H9 (cell line): ENCODE data around the gene BIRC7. TPM values are rescaled to one million over a fixed set of nuclear protein-coding genes. Genes with fewer than 3 reads are reported as not detected.

ENCODE experiments used
- DNase-seq: peaks from one replicate; pipeline ENCODE4 v3.0.0-alpha.2; 2017
- H2AFZ ChIP-seq: one replicate; pipeline ENCODE4 v1.6.1; 2013; ENCODE audit warnings: mild to moderate bottlenecking, low read length, control low read depth, moderate library complexity
- H2AK5ac ChIP-seq: 2 replicates; pipeline ENCODE4 v1.6.1; 2013; ENCODE audit warnings: low read length, control low read depth, mixed read lengths; ENCODE audit not compliant: insufficient read length
- H2BK120ac ChIP-seq: one replicate; pipeline ENCODE4 v1.6.1; 2013; ENCODE audit warnings: low read depth, mild to moderate bottlenecking, low read length, control low read depth, inconsistent platforms; ENCODE audit not compliant: poor library complexity, severe bottlenecking
- H2BK12ac ChIP-seq: 2 replicates; pipeline ENCODE4 v1.6.1; 2013; ENCODE audit warnings: low read length, control low read depth, mixed read lengths, low read depth; ENCODE audit not compliant: insufficient read length
- H2BK15ac ChIP-seq: 2 replicates; pipeline ENCODE4 v1.6.1; 2013; ENCODE audit warnings: low read depth, low read length, control low read depth
- H2BK20ac ChIP-seq: one replicate; pipeline ENCODE4 v1.6.1; 2013; ENCODE audit warnings: low read depth, mild to moderate bottlenecking, low read length, control low read depth, inconsistent platforms; ENCODE audit not compliant: poor library complexity, severe bottlenecking
- H2BK5ac ChIP-seq: 2 replicates; pipeline ENCODE4 v1.6.1; 2013; ENCODE audit warnings: low read length, control low read depth, mixed read lengths; ENCODE audit not compliant: insufficient read length
- H3K14ac ChIP-seq: 2 replicates; pipeline ENCODE4 v1.6.1; 2013; ENCODE audit warnings: low read length, control low read depth; ENCODE audit not compliant: insufficient read depth
- H3K18ac ChIP-seq: 2 replicates; pipeline ENCODE4 v1.6.1; 2013; ENCODE audit warnings: low read depth, mild to moderate bottlenecking, mixed read lengths, low read length, control low read depth; ENCODE audit not compliant: insufficient read length
- H3K23ac ChIP-seq: 2 replicates; pipeline ENCODE4 v1.6.1; 2013; ENCODE audit warnings: low read length, control low read depth, mixed read lengths, low read depth; ENCODE audit not compliant: insufficient read length
- H3K23me2 ChIP-seq: 2 replicates; pipeline ENCODE4 v1.6.1; 2013; ENCODE audit warnings: low read depth, mild to moderate bottlenecking, mixed read lengths, low read length, control low read depth; ENCODE audit not compliant: insufficient read length, poor library complexity, severe bottlenecking
- H3K27ac ChIP-seq: 2 replicates; pipeline ENCODE4 v1.5.1; 2013; ENCODE audit warnings: low read length, control low read depth, mixed read lengths, low read depth; ENCODE audit not compliant: insufficient read length
- H3K27me3 ChIP-seq: 2 replicates; pipeline ENCODE4 v1.6.1; 2013; ENCODE audit warnings: low read length, control low read depth, inconsistent platforms; ENCODE audit not compliant: insufficient read depth
- H3K4ac ChIP-seq: 2 replicates; pipeline ENCODE4 v1.6.1; 2013; ENCODE audit warnings: low read depth, mild to moderate bottlenecking, control low read depth, inconsistent platforms, low read length, moderate library complexity
- H3K4me1 ChIP-seq: 2 replicates; pipeline ENCODE4 v1.6.1; 2013; ENCODE audit warnings: low read length, control low read depth, inconsistent platforms; ENCODE audit not compliant: insufficient read depth
- H3K4me2 ChIP-seq: 2 replicates; pipeline ENCODE4 v1.6.1; 2013; ENCODE audit warnings: low read length, control low read depth, mixed read lengths; ENCODE audit not compliant: insufficient read length, insufficient read depth
- H3K56ac ChIP-seq: 2 replicates; pipeline ENCODE4 v1.6.1; 2013; ENCODE audit warnings: low read depth, mild to moderate bottlenecking, mixed read lengths, low read length, control low read depth; ENCODE audit not compliant: insufficient read length
- H3K79me1 ChIP-seq: 2 replicates; pipeline ENCODE4 v1.6.1; 2013; ENCODE audit warnings: low read depth, mild to moderate bottlenecking, moderate library complexity, low read length, control low read depth, inconsistent platforms; ENCODE audit not compliant: insufficient read depth, poor library complexity, severe bottlenecking
- H3K79me2 ChIP-seq: 2 replicates; pipeline ENCODE4 v1.6.1; 2013; ENCODE audit warnings: low read length, control low read depth, inconsistent platforms; ENCODE audit not compliant: insufficient read depth
- H3K9ac ChIP-seq: 2 replicates; pipeline ENCODE4 v1.6.1; 2013; ENCODE audit warnings: low read length, control low read depth, mixed read lengths; ENCODE audit not compliant: insufficient read length; ENCODE audit errors: extremely low read depth
- H3K9me3 ChIP-seq: one replicate; pipeline ENCODE4 v1.6.1; 2013; ENCODE audit warnings: low read depth, low read length, inconsistent platforms; ENCODE audit not compliant: control insufficient read depth
- H3T11ph ChIP-seq: one replicate; pipeline ENCODE4 v1.6.1; 2013; ENCODE audit warnings: mild to moderate bottlenecking, low read length, control low read depth, inconsistent platforms
- H4K20me1 ChIP-seq: one replicate; pipeline ENCODE4 v1.6.1; 2013; ENCODE audit not compliant: control insufficient read depth, insufficient read length, insufficient read depth
- H4K5ac ChIP-seq: 2 replicates; pipeline ENCODE4 v1.6.1; 2013; ENCODE audit warnings: low read depth, mild to moderate bottlenecking, mixed read lengths, low read length, control low read depth; ENCODE audit not compliant: insufficient read length
- H4K8ac ChIP-seq: replicated peaks from 2 replicates; pipeline ENCODE4 v1.6.1; 2013; ENCODE audit warnings: low read length, control low read depth, mixed read lengths, low read depth; ENCODE audit not compliant: insufficient read length
- H4K91ac ChIP-seq: 2 replicates; pipeline ENCODE4 v1.6.1; 2013; ENCODE audit warnings: low read depth, mild to moderate bottlenecking, moderate library complexity, mixed read lengths, low read length, control low read depth; ENCODE audit not compliant: insufficient read length
- H3K27ac Mint-ChIP-seq, 3 experiments: 2 replicates in 2 of 3; 3 replicates in 1 of 3; pipeline ENCODE4 v1.8.0; 2020 to 2021; ENCODE audit warnings: mixed read lengths in 3 of 3, mild to moderate bottlenecking in 1 of 3, moderate library complexity in 1 of 3
- H3K27me3 Mint-ChIP-seq: 2 replicates; pipeline ENCODE4 v1.8.0; 2021; ENCODE audit warnings: low read depth, mild to moderate bottlenecking, moderate library complexity, mixed read lengths
- H3K36me3 Mint-ChIP-seq, 3 experiments: 2 replicates in 2 of 3; 3 replicates in 1 of 3; pipeline ENCODE4 v1.8.0; 2020 to 2021; ENCODE audit warnings: low read depth in 3 of 3, mixed read lengths in 3 of 3; ENCODE audit not compliant: insufficient read depth in 1 of 3
- H3K4me1 Mint-ChIP-seq, 2 experiments: 2 replicates each; pipeline ENCODE4 v1.8.0; 2020; ENCODE audit warnings: mixed read lengths in 2 of 2
- H3K4me3 Mint-ChIP-seq, 2 experiments: 2 replicates in 1 of 2; 3 replicates in 1 of 2; pipeline ENCODE4 v1.8.0; 2020 to 2021; ENCODE audit warnings: mild to moderate bottlenecking in 2 of 2, mixed read lengths in 2 of 2, moderate library complexity in 1 of 2
- H3K9me3 Mint-ChIP-seq, 2 experiments: 2 replicates in 1 of 2; 3 replicates in 1 of 2; pipeline ENCODE4 v1.8.0; 2020; ENCODE audit warnings: mild to moderate bottlenecking in 2 of 2, mixed read lengths in 2 of 2, moderate library complexity in 1 of 2
- WGBS: extraction: QIAGEN DNeasy Blood & Tissue Kit; methylation state at CpG from one replicate; pipeline ENCODE4 v1.1.7; 2013; ENCODE audit warnings: missing lambda C conversion rate, low lambda C conversion rate, mixed read lengths; ENCODE audit not compliant: insufficient read length; ENCODE audit errors: extremely low coverage; 5-methylcytosine and 5-hydroxymethylcytosine counted together
- total RNA-seq: library from RNA; stranded (reverse); gene quantifications from 2 replicates; pipeline ENCODE4 v1.2.1, GENCODE V29; 2021
- TF ChIP-seq, protein P1 (sequence below): fragments of 200-600 bp; sonication (generic); conservative IDR thresholded peaks from 3 replicates; pipeline ENCODE4 v1.8.0; 2021; ENCODE audit warnings: antibody characterized with exemption, mild to moderate bottlenecking

The BIRC7 gene
- total RNA-seq, 1 experiment from 2014 or later: not detected

DNA sequence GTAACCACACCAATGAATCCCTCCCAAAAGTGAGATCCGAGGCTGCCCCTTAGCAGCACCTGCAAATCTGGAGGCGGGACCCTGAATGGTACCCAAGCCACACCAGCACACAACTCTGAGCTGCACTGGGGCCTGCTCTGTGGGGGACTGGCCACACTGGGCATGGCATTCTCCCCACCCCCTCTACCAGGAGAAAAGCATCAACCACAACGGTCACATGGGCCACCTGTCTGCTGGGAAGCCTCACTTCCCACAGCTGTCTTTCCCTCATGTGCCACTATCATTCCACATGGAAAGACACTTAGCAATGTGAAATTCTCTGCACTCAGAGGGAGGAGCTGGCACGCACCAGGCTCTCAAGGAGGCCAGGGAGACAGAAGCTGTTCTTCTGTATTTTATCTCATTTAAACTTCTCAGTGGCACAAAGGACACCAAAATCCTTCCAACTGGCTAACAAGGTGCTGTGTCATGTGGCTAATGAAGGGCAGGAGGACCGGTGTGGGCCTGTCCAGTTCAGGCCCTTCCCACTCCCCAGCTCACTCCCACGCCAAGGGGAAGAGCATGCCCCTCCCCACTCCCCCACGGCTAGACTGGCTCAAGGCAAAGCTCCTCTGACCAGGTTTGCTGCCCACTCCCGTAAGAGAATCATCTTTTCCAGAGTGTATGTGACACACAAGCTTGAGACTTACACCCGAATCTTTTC, 38.8 kb upstream of the BIRC7 start:
- no peaks in the 10 kb centered on the region for H3K23me2 ChIP-seq
- peaks cover 20 to 29% of the 10 kb centered on the region in 2 experiments for H3K4me1 Mint-ChIP-seq
- H2BK12ac ChIP-seq: no peak overlapping the region
- H2BK120ac ChIP-seq: no peak overlapping the region
- no peak overlapping the region for H2BK15ac ChIP-seq
- no peak overlapping the region for H2AFZ ChIP-seq
- no peak overlapping the region for H3K4me2 ChIP-seq
- H3K9me3 ChIP-seq: no peaks in the 10 kb centered on the region
- no peak overlapping the region for H3K23ac ChIP-seq
- H2BK20ac ChIP-seq: no peak overlapping the region
- H4K91ac ChIP-seq: no peak overlapping the region
- no peaks in the 10 kb centered on the region for H3K4me1 ChIP-seq
- no peak overlapping the region for H4K5ac ChIP-seq
- TF ChIP-seq, protein P1, sequence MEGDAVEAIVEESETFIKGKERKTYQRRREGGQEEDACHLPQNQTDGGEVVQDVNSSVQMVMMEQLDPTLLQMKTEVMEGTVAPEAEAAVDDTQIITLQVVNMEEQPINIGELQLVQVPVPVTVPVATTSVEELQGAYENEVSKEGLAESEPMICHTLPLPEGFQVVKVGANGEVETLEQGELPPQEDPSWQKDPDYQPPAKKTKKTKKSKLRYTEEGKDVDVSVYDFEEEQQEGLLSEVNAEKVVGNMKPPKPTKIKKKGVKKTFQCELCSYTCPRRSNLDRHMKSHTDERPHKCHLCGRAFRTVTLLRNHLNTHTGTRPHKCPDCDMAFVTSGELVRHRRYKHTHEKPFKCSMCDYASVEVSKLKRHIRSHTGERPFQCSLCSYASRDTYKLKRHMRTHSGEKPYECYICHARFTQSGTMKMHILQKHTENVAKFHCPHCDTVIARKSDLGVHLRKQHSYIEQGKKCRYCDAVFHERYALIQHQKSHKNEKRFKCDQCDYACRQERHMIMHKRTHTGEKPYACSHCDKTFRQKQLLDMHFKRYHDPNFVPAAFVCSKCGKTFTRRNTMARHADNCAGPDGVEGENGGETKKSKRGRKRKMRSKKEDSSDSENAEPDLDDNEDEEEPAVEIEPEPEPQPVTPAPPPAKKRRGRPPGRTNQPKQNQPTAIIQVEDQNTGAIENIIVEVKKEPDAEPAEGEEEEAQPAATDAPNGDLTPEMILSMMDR: no peak
- H3K79me2 ChIP-seq: peaks cover 10% of the 10 kb centered on the region; the same call in 1 of the 2 replicates
- no CpG with 5 or more reads among the region's 9 CpGs for WGBS
- peak overlapping the region; percentile 0 to 39 (median 14); a peak in 3 of 7 replicates for H3K27ac Mint-ChIP-seq
- H3K4ac ChIP-seq: no peak overlapping the region
- no peaks in the 10 kb centered on the region for H4K20me1 ChIP-seq
- no peak overlapping the region for H3K9ac ChIP-seq
- H2AK5ac ChIP-seq: no peak overlapping the region
- no peak overlapping the region for H3K14ac ChIP-seq
- no peak for DNase-seq
- H3K56ac ChIP-seq: no peak overlapping the region
- H3K4me3 Mint-ChIP-seq: no peak overlapping the region
- H2BK5ac ChIP-seq: no peak overlapping the region
- H3K9me3 Mint-ChIP-seq: no peaks in the 10 kb centered on the region
- H4K8ac ChIP-seq: no peak overlapping the region
- H3K27me3 Mint-ChIP-seq: no peaks in the 10 kb centered on the region; the same call in 1 of the 2 replicates
- H3K36me3 Mint-ChIP-seq: peaks cover 7 to 58% (median 53%) of the 10 kb centered on the region in 3 experiments; a peak in 6 of 7 replicates
- H3K18ac ChIP-seq: no peak overlapping the region
- no peak overlapping the region for H3K27ac ChIP-seq
- H3K27me3 ChIP-seq: no peaks in the 10 kb centered on the region
- H3K79me1 ChIP-seq: peaks cover 5% of the 10 kb centered on the region
- no peak overlapping the region for H3T11ph ChIP-seq
